ENCODE results near the gene GMCL1. TPM values are rescaled to one million over a fixed set of nuclear protein-coding genes. Genes with fewer than 3 reads are reported as not detected.
A peak's percentile ranks its signal among the peaks of the same experiment; 100 is the strongest.
"Not testable (repeated sequence)": the region's sequence is repeated elsewhere in the genome, so short reads cannot be mapped to it uniquely, and the experiment has no call there.

The GMCL1 gene
- total RNA-seq, 1 donor from 2014 or later: 10.4 TPM

- Histone ChIP-seq H3K4me3 (no peak overlapping the region), H3K27ac (peak overlapping the region in 1 of 2 donors; percentile 94), H3K4me1 (peaks cover 0 to 23% of the 10 kb centered on the region in 2 donors), H3K9me3 (no peaks in the 10 kb centered on the region), H3K36me3 (peaks cover 0 to 4% of the 10 kb centered on the region in 2 donors), H3K27me3 (no peaks in the 10 kb centered on the region)
- TF ChIP-seq CTCF (IDR thresholded peaks at IDR 0.05): no peak
- intact Hi-C loops (cut with DNase I): loop anchor here (2.0 to 10.0 kb wide), 3 partner anchors 64 to 393 kb away; partner anchors contain the start of genes NFU1 and SNRNP27
- no peak for DNase-seq (ENCODE audit: low spot score in 2 of 2)
Observed at GRCh38 chr2:69827796-69828540, 1.5 kb upstream of the GMCL1 start.

GRCh38 chr2:69828938-69829255 is 563 bp upstream of the GMCL1 start:
- TF ChIP-seq CTCF (IDR thresholded peaks at IDR 0.05): no peak

DNA sequence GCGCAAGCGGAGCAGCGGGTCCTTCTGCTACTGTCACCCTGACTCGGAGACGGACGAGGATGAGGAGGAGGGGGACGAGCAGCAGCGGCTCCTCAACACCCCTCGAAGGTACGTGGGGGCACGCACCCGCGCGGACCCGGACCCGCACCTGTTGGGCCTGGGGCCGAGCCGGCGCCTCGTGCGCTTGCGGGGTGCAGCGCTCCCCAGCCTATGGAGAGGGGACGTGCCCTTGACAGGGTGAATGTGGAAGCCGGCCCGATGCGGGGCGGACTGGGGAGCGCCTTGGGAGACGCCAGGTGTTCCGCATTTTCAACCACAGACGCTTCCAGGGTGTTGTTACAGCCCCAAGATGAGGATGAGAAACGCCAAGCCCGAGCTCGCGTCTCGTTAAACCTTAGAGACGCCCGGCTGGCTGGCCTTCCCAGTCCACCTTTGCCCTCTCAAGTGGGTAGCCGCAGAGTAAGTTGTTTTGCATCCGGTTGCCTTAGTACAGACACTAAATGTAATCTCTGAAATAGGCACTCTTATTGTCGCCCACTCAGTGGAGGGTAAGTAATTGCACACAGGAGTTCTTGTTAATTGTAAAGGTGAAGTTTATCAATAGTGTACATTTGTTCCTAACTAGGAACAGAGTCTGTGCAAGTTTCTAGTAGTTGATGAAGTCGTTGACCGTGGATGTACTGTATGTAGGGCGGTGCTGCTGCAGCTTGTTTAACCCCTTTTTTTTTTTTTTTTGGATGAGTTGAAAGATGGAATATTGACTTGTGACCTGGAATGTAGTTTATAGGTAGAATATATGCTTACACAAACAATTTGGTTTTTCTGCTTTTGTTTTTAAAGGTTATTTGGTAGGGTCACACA is 815 bp downstream of the GMCL1 start:
- Histone ChIP-seq H3K27ac (peak overlapping the region; percentile 91 to 94), H3K27me3 (no peaks in the 10 kb centered on the region), H3K4me1 (peaks cover 0 to 23% of the 10 kb centered on the region in 2 donors), H3K9me3 (no peaks in the 10 kb centered on the region), H3K4me3 (peak overlapping the region; percentile 90 to 91), H3K36me3 (peaks cover 0 to 1% of the 10 kb centered on the region in 2 donors)
- no peak for TF ChIP-seq CTCF (IDR thresholded peaks at IDR 0.05)
- DNase-seq (ENCODE audit: low spot score in 2 of 2): peak in 1 of 2 donors; percentile 68
- intact Hi-C loops (cut with DNase I): no loop called here

More at GRCh38 chr2:69828938-69829255, 563 bp upstream of the GMCL1 start:
- DNase-seq (ENCODE audit: low spot score in 2 of 2): no peak
- H3K9me3 ChIP-seq: no peaks in the 10 kb centered on the region
- H3K36me3 ChIP-seq: peaks cover 0 to 4% of the 10 kb centered on the region in 2 donors
- H3K27me3 ChIP-seq: no peaks in the 10 kb centered on the region
- peak overlapping the region; percentile 91 to 94 for H3K27ac ChIP-seq
- intact Hi-C loops (cut with DNase I): loop anchor here (1.0 to 10.0 kb wide), 4 partner anchors 63 to 394 kb away; partner anchors contain the start of genes NFU1 and SNRNP27
- H3K4me3 ChIP-seq: peak overlapping the region; percentile 90 to 91
- H3K4me1 ChIP-seq: peaks cover 0 to 23% of the 10 kb centered on the region in 2 donors

DNA sequence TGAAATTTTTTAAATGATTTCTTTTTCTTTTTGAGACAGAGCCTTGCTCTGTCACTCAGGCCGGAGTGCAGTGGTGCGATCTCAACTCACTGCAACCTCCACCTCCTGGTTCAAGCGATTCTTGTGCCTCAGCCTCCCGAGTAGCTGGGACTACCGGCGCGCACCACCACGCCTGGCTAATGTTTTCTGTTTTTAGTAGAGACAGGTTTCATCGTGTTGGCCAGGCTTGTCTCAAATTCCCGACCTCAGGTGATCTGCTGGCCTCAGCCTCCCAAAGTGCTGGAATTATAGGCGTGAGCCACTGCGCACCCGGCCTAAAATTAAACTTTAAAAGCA is 1.4 kb downstream of the GMCL1 start:
- Histone ChIP-seq H3K4me3 (peak overlapping the region; percentile 90 to 91), H3K4me1 (peaks cover 0 to 23% of the 10 kb centered on the region in 2 donors)
- DNase-seq (ENCODE audit: low spot score in 2 of 2); intact Hi-C loops (cut with DNase I); H3K27me3 ChIP-seq; H3K36me3 ChIP-seq; H3K9me3 ChIP-seq; H3K27ac ChIP-seq: not testable (repeated sequence)

GRCh38 chr2:69831354-69831905 is 2.0 kb downstream of the GMCL1 start:
- no peak for DNase-seq (ENCODE audit: low spot score in 2 of 2)
- no peaks in the 10 kb centered on the region for H3K36me3 ChIP-seq
- intact Hi-C loops (cut with DNase I): no loop called here
- no peaks in the 10 kb centered on the region for H3K9me3 ChIP-seq
- H3K27me3 ChIP-seq: no peaks in the 10 kb centered on the region
- H3K27ac ChIP-seq: no peak overlapping the region
- TF ChIP-seq CTCF (IDR thresholded peaks at IDR 0.05): no peak
- H3K4me3 ChIP-seq: peak overlapping the region in 1 of 2 donors; percentile 91
- H3K4me1 ChIP-seq: peaks cover 0 to 23% of the 10 kb centered on the region in 2 donors

All from ascending aorta (tissue), 2 donors.